HG02885 (cell line): ENCODE measurements around the gene STK11.
"Not testable (repeated sequence)": the region's sequence is repeated elsewhere in the genome, so short reads cannot be mapped to it uniquely, and the experiment has no call there.

Source experiments
- ATAC-seq: cut with Tn5 transposase; IDR thresholded peaks from one replicate; pipeline ENCODE4 v1.9.1; 2021; ENCODE audit warnings: mild to moderate bottlenecking; ENCODE audit not compliant: unreplicated experiment, poor library complexity

STK11 gene

GRCh38 chr19:1206150-1206863, 729 bp downstream of the STK11 start:
- no peak for ATAC-seq

- no peak for ATAC-seq
Observed at GRCh38 chr19:1206864-1207450, 1.4 kb downstream of the STK11 start.

GRCh38 chr19:1208830-1209229, 3.3 kb downstream of the STK11 start:
- ATAC-seq = not testable (repeated sequence)

- ATAC-seq = no peak
Observed at GRCh38 chr19:1210227-1210538, 4.6 kb downstream of the STK11 start.

GRCh38 chr19:1211494-1212234, 6.1 kb downstream of the STK11 start:
- no peak for ATAC-seq

GRCh38 chr19:1213391-1214286, 8.1 kb downstream of the STK11 start:
- no peak for ATAC-seq

GRCh38 chr19:1214299-1214861, 8.8 kb downstream of the STK11 start:
- no peak for ATAC-seq

GRCh38 chr19:1214862-1215731, 9.5 kb downstream of the STK11 start:
- ATAC-seq = no peak

- no peak for ATAC-seq
Observed at GRCh38 chr19:1216756-1217155, 11.2 kb downstream of the STK11 start.

GRCh38 chr19:1217366-1217765, 11.8 kb downstream of the STK11 start:
- no peak for ATAC-seq

- no peak for ATAC-seq
Observed at GRCh38 chr19:1218751-1219567, 13.4 kb downstream of the STK11 start.

- no peak for ATAC-seq
Observed at GRCh38 chr19:1219786-1220476, 14.4 kb downstream of the STK11 start.

GRCh38 chr19:1220477-1220930, 14.9 kb downstream of the STK11 start:
- ATAC-seq = no peak

- no peak for ATAC-seq
Observed at GRCh38 chr19:1220976-1221903, 15.7 kb downstream of the STK11 start.

- no peak for ATAC-seq
Observed at GRCh38 chr19:1221904-1222255, 16.3 kb downstream of the STK11 start.

- no peak for ATAC-seq
Observed at GRCh38 chr19:1222394-1222793, 16.8 kb downstream of the STK11 start.
